ENCODE measurements around the gene UBA5.

Gene UBA5

DNA sequence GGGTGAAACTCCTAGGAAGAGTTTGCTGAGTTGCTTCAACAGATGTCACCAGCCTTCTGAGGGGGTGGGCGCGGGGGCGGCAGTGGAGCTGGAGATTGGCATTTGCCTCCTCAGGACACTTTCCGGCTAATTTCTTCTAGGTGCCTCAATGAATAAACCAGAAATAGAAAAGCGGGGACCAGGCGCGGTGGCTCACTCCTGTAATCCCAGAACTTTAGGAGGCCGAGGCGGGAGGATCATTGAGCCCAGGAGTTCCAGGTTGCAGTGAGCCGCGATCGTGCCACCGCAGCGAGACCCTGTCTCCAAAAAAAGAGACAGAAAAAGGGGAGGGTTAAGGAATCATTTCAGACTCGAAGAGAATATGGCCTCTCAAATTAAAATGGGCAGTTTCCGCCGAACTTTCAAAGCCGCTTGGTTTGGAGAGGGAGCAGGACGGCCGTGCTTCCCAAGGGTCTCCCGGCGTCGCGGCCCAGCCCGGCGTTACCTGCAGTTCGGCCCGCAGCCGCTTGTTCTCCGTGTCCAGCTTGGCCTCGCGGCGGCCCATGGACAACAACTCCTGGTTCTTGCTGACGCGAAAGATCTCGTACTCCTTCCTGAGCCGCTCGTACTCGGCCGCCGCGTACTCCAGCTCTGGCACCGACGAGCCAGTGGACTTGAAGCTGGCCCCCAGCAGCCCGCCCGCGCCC lies 61.5 kb downstream of the UBA5 start:
- peak; percentile 51 for DNase-seq

DNA sequence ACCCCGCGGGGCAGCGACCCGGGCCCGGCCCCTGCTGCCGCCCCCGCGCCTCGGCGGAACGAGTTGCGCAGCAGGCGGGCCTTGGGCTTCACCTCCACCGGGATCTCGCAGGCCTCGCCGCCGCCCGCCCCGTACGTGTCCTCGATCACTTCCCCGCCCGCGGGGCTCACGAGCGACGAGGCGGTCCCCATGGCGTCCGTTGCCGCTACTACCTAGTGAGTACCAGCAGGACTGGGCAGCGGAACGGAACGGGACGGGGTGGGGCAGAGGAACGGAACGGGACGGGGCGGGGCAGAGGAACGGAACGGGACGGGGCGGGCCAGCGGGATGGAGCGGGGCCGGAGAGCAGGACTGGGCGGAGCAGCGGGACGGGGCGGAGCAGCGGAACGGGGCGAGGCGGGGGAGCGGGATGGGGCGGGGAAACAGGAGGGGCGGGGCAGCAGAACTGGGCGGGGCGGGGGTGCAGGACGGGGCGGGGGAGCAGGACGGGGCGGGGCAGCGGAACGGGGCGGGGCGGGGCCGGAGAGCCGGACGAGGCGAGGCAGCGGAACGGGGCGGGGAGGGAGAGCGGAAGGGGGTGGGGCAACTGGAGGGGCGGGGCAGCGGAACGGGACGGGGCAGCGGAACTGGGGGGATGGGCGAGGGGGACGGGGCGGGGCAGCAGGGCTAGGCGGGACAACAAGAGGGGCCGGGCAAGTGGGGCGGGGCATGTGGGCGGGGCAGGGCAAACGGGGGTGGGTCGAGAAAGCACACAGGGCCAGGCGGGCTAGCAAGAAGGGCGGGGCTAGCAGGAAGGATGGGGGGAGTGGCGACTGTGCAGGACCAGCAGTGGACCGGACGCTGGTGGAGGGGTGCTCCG lies 62.3 kb downstream of the UBA5 start, which contains the start of gene NPHP3:
Gene NPHP3 (minus strand): TSS at position 245 of the 859 bp plus-strand sequence. CDS start 54 bp downstream, at position 191.
- peak; percentile 90 for DNase-seq

DNA sequence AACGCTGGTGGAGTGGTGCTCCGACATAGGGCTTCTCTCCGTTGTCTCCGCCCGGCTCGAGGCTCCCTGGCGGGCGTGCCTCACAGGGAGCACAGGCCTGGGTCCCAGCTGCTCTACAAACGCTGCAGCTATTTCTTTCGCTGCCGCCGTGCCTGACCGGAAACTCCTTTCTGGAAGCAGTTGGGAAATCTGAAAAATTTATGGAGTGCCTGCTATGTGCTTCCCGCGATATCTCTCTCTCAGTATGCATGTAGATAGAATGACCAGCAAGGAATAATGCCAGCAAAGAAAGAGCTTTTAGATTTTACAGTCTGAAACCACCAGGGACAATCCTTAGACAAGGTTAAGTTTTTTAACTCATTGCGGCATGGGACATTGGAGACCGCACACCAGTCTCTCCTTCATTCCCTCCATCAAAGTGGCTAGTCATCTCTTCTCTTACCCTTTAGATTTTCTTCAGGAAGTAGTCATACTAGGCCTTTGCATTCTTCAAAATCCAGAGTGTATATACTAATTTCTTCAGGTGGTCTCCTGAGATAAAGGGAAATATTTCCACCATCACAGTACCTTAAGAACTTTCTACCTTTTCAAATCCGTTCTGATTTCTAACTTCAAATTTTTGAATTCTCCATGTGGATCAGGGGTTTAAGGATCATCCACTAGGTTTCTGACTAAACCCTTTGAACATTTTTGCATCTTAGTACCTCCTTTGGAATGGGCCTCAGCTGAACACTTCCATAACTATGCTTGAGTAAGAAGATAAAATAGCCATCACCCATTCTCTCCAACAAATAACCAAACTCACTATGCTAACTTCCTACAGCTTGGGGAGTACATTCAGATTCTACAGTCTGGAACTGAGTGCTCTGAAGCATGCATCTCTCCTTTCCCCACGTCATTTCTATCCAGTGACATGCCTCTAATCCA lies 63.2 kb downstream of the UBA5 start:
- peak; percentile 77 for DNase-seq

DNA sequence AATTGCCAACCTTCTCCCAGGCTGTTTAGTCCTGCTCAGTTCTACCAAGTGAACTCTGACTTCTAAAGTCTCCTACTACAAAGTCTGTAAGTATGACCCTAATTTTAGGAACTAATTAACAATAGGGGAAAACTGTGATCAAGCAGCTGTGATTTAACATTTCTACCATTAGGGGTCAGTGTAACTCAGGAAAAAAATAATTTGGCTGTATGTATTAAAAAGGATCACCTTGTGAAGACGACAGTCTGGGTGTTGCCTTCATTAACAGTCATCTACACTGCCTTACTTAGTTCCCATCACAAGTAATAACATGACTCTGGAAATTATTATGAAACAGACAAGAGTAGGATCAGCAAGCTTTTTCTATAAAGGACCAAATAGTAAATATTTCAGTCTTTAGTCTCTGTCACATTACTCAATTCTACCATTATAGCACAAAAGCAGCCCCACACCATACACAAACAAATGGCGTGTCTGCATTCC lies 66.3 kb downstream of the UBA5 start:
- peak; percentile 53 for DNase-seq
